Transverse colon (tissue), 4 donors: Measurements from ENCODE around the gene DGKE.

Source experiments
- CTCF ChIP-seq, 5 experiments: fragments of 200-600 bp in 3 of 5; fragments of 450-650 bp in 2 of 5; sonication (generic) in 3 of 5; IDR thresholded peaks; 1 replicate in 2 of 5; 2 replicates in 3 of 5; pipeline ENCODE4 v1.5.1; 2016 to 2017; ENCODE audit warnings: antibody characterized with exemption in 5 of 5, inconsistent platforms in 3 of 5, mild to moderate bottlenecking in 2 of 5, moderate library complexity in 1 of 5
- POLR2A ChIP-seq: fragments of 450-650 bp; IDR thresholded peaks from one replicate; pipeline ENCODE4 v1.6.1; 2016; ENCODE audit warnings: antibody characterized with exemption, mild to moderate bottlenecking, moderate library complexity
- POLR2AphosphoS5 ChIP-seq, 3 donors: sonication (generic); formaldehyde crosslinking; IDR thresholded peaks; one replicate each; pipeline ENCODE4 v1.6.1; 2016; ENCODE audit warnings: antibody characterized with exemption in 3 of 3

DNA sequence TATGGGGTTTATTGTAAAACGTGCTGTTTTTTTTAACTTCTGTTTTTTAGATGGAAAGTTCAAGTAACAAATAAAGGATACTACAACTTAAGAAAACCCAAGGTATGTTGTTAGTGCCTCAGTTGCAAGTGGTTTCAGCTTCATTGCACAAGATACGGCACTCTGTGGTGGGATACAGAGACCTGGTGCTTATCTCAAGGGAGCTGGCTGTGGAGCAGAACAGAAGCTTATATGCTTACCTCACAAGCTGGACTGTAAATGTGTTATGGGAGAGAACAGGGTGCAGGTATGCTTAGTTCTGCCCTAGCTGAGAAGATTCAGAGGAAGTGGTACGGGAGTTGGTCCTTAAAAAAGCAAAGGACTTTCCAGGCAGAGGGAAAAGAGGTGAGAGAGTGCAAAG is 15.2 kb downstream of the DGKE start:
- TF ChIP-seq CTCF (IDR thresholded peaks at IDR 0.05) (no peak), POLR2AphosphoS5 (IDR thresholded peaks at IDR 0.05) (no peak), POLR2A (no peak)
